GM12878 (cell line): ENCODE results near the gene PARP15. TPM values are rescaled to one million over a fixed set of nuclear protein-coding genes. Genes with fewer than 3 reads are reported as not detected.
A peak's percentile ranks its signal among the peaks of the same experiment; 100 is the strongest.

ENCODE experiments used
- ASH2L ChIP-seq: fragments of 300-600, 200-600 bp; sonication (generic); IDR thresholded peaks from 2 replicates; pipeline ENCODE4 v1.6.1; 2017; ENCODE audit warnings: low read depth, mild to moderate bottlenecking, borderline replicate concordance
- BHLHE40 ChIP-seq, 2 experiments: fragments of 450-650 bp in 1 of 2; IDR thresholded peaks; 2 replicates each; pipeline ENCODE4 v1.6.1; 2011 to 2017; ENCODE audit warnings: low read depth in 2 of 2, borderline replicate concordance in 1 of 2, improper control_type of control experiment in 1 of 2, low read length in 1 of 2, mild to moderate bottlenecking in 1 of 2
- CEBPZ ChIP-seq: fragments of 150-350 bp; IDR thresholded peaks from 2 replicates; pipeline ENCODE4 v1.6.1; 2016; ENCODE audit warnings: low read depth, low read length
- FOXM1 ChIP-seq: IDR thresholded peaks from 2 replicates; pipeline ENCODE4 v1.6.1; 2012; ENCODE audit warnings: low read depth, mild to moderate bottlenecking, inconsistent platforms, low read length, moderate library complexity
- SMC3 ChIP-seq: IDR thresholded peaks from 2 replicates; pipeline ENCODE4 v1.6.1; 2011; ENCODE audit warnings: low read length, improper control_type of control experiment, borderline replicate concordance
- TCF3 ChIP-seq: IDR thresholded peaks from 2 replicates; pipeline ENCODE4 v1.6.1; 2012; ENCODE audit warnings: low read depth, mild to moderate bottlenecking, low read length, borderline replicate concordance; ENCODE audit not compliant: insufficient read depth
- ZNF207 ChIP-seq: fragments of 450-650 bp; IDR thresholded peaks from 2 replicates; pipeline ENCODE4 v1.6.1; 2014; ENCODE audit warnings: antibody characterized with exemption, mild to moderate bottlenecking, borderline replicate concordance
- polyA plus RNA-seq, 11 experiments: library from polyadenylated mRNA; depleted of rRNA in 4 of 11; unstranded in 6 of 11; stranded (reverse) in 5 of 11; fragments of >200 nt; fragmentation: Nextera tagmentation in 4 of 11; fragmentation: Illumina TruSeq in 1 of 11; extraction: Ambion mirVana in 4 of 11; extraction: Trizol in 1 of 11; gene quantifications; 1 replicate in 1 of 11; 2 replicates in 10 of 11; pipeline versions ENCODE4 v1.2.1 to v1.2.3, GENCODE V29; 2011 to 2016; ENCODE audit warnings: inconsistent platforms in 2 of 11, missing spikeins in 2 of 11, low read depth in 1 of 11
- total RNA-seq, 4 experiments: library from RNA; depleted of rRNA in 3 of 4; stranded (reverse); fragments of >200 nt in 3 of 4; fragmentation: Illumina TruSeq in 1 of 4; extraction: Trizol in 1 of 4; gene quantifications; 2 replicates each; pipeline versions ENCODE4 v1.2.1 to v1.2.3, GENCODE V29; 2013 to 2021
- TF ChIP-seq, protein P1 (sequence below): fragments of 450-650 bp; formaldehyde crosslinking; IDR thresholded peaks from 2 replicates; pipeline ENCODE4 v1.4.0; 2020; ENCODE audit warnings: mild to moderate bottlenecking, moderate library complexity
- TF ChIP-seq, protein P2 (sequence below): fragments of 450-650 bp; IDR thresholded peaks from 2 replicates; pipeline ENCODE4 v1.6.1; 2017; ENCODE audit warnings: mild to moderate bottlenecking, moderate library complexity
- TF ChIP-seq, protein P3 (sequence below): fragments of 450-650 bp; IDR thresholded peaks from 2 replicates; pipeline ENCODE4 v1.6.1; 2016; ENCODE audit warnings: mild to moderate bottlenecking
- TF ChIP-seq, protein P4 (sequence below): IDR thresholded peaks from 2 replicates; pipeline ENCODE4 v1.6.1; 2012; ENCODE audit warnings: low read length, inconsistent platforms
- TF ChIP-seq, protein P5 (sequence below): fragments of 450-650 bp; IDR thresholded peaks from 2 replicates; pipeline ENCODE4 v1.6.1; 2017; ENCODE audit warnings: low read depth, mild to moderate bottlenecking, moderate library complexity

PARP15 gene
- total and polyA plus RNA-seq, 10 of the 15 experiments (the other 5 are each of a cell fraction or from before 2014, with no cell fraction given), result 9.0 to 234 (median 36.3) TPM

- TF ChIP-seq, protein P1, sequence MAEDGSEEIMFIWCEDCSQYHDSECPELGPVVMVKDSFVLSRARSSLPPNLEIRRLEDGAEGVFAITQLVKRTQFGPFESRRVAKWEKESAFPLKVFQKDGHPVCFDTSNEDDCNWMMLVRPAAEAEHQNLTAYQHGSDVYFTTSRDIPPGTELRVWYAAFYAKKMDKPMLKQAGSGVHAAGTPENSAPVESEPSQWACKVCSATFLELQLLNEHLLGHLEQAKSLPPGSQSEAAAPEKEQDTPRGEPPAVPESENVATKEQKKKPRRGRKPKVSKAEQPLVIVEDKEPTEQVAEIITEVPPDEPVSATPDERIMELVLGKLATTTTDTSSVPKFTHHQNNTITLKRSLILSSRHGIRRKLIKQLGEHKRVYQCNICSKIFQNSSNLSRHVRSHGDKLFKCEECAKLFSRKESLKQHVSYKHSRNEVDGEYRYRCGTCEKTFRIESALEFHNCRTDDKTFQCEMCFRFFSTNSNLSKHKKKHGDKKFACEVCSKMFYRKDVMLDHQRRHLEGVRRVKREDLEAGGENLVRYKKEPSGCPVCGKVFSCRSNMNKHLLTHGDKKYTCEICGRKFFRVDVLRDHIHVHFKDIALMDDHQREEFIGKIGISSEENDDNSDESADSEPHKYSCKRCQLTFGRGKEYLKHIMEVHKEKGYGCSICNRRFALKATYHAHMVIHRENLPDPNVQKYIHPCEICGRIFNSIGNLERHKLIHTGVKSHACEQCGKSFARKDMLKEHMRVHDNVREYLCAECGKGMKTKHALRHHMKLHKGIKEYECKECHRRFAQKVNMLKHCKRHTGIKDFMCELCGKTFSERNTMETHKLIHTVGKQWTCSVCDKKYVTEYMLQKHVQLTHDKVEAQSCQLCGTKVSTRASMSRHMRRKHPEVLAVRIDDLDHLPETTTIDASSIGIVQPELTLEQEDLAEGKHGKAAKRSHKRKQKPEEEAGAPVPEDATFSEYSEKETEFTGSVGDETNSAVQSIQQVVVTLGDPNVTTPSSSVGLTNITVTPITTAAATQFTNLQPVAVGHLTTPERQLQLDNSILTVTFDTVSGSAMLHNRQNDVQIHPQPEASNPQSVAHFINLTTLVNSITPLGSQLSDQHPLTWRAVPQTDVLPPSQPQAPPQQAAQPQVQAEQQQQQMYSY (CRISPR knock-in tag), result no peak
- no peak for TF ChIP-seq CEBPZ
- TF ChIP-seq, protein P2, sequence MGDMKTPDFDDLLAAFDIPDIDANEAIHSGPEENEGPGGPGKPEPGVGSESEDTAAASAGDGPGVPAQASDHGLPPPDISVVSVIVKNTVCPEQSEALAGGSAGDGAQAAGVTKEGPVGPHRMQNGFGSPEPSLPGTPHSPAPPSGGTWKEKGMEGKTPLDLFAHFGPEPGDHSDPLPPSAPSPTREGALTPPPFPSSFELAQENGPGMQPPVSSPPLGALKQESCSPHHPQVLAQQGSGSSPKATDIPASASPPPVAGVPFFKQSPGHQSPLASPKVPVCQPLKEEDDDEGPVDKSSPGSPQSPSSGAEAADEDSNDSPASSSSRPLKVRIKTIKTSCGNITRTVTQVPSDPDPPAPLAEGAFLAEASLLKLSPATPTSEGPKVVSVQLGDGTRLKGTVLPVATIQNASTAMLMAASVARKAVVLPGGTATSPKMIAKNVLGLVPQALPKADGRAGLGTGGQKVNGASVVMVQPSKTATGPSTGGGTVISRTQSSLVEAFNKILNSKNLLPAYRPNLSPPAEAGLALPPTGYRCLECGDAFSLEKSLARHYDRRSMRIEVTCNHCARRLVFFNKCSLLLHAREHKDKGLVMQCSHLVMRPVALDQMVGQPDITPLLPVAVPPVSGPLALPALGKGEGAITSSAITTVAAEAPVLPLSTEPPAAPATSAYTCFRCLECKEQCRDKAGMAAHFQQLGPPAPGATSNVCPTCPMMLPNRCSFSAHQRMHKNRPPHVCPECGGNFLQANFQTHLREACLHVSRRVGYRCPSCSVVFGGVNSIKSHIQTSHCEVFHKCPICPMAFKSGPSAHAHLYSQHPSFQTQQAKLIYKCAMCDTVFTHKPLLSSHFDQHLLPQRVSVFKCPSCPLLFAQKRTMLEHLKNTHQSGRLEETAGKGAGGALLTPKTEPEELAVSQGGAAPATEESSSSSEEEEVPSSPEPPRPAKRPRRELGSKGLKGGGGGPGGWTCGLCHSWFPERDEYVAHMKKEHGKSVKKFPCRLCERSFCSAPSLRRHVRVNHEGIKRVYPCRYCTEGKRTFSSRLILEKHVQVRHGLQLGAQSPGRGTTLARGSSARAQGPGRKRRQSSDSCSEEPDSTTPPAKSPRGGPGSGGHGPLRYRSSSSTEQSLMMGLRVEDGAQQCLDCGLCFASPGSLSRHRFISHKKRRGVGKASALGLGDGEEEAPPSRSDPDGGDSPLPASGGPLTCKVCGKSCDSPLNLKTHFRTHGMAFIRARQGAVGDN, result peak; percentile 83; the same call in 1 of the 2 replicates
- no peak for TF ChIP-seq FOXM1
- TF ChIP-seq, protein P3, sequence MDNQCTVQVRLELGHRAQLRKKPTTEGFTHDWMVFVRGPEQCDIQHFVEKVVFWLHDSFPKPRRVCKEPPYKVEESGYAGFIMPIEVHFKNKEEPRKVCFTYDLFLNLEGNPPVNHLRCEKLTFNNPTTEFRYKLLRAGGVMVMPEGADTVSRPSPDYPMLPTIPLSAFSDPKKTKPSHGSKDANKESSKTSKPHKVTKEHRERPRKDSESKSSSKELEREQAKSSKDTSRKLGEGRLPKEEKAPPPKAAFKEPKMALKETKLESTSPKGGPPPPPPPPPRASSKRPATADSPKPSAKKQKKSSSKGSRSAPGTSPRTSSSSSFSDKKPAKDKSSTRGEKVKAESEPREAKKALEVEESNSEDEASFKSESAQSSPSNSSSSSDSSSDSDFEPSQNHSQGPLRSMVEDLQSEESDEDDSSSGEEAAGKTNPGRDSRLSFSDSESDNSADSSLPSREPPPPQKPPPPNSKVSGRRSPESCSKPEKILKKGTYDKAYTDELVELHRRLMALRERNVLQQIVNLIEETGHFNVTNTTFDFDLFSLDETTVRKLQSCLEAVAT, result peak; percentile 65; the same call in 1 of the 2 replicates
- TF ChIP-seq, protein P4, sequence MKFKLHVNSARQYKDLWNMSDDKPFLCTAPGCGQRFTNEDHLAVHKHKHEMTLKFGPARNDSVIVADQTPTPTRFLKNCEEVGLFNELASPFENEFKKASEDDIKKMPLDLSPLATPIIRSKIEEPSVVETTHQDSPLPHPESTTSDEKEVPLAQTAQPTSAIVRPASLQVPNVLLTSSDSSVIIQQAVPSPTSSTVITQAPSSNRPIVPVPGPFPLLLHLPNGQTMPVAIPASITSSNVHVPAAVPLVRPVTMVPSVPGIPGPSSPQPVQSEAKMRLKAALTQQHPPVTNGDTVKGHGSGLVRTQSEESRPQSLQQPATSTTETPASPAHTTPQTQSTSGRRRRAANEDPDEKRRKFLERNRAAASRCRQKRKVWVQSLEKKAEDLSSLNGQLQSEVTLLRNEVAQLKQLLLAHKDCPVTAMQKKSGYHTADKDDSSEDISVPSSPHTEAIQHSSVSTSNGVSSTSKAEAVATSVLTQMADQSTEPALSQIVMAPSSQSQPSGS, result no peak; the same call in 1 of the 2 replicates
- peak; percentile 37 to 45; a peak in 1 of 4 replicates for TF ChIP-seq BHLHE40 (IDR thresholded peaks at IDR 0.05; ENCODE audit: borderline replicate concordance in 1 of 2, low read depth in 2 of 2, low read length in 1 of 2)
- TF ChIP-seq ASH2L, result no peak
- no peak for TF ChIP-seq TCF3
- no peak; the same call in 1 of the 2 replicates for TF ChIP-seq SMC3
- TF ChIP-seq, protein P5, sequence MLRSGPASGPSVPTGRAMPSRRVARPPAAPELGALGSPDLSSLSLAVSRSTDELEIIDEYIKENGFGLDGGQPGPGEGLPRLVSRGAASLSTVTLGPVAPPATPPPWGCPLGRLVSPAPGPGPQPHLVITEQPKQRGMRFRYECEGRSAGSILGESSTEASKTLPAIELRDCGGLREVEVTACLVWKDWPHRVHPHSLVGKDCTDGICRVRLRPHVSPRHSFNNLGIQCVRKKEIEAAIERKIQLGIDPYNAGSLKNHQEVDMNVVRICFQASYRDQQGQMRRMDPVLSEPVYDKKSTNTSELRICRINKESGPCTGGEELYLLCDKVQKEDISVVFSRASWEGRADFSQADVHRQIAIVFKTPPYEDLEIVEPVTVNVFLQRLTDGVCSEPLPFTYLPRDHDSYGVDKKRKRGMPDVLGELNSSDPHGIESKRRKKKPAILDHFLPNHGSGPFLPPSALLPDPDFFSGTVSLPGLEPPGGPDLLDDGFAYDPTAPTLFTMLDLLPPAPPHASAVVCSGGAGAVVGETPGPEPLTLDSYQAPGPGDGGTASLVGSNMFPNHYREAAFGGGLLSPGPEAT, result peak; percentile 49; the same call in 1 of the 2 replicates
- no peak for TF ChIP-seq ZNF207
Measured at GRCh38 chr3:122621112-122621511, 43.7 kb downstream of the PARP15 start (continued).
